Ishikawa (cell line): Measurements from ENCODE around the gene TAF3.

Experiments
- CEBPB ChIP-seq: IDR thresholded peaks from 2 replicates; pipeline ENCODE4 v1.6.1; 2012
- CREB1 ChIP-seq: IDR thresholded peaks from 2 replicates; pipeline ENCODE4 v1.6.1; 2012; ENCODE audit warnings: low read depth
- EP300 ChIP-seq: IDR thresholded peaks from 2 replicates; pipeline ENCODE4 v1.6.1; 2012; ENCODE audit warnings: borderline replicate concordance
- MAX ChIP-seq: IDR thresholded peaks from 2 replicates; pipeline ENCODE4 v1.6.1; 2012
- RAD21 ChIP-seq: IDR thresholded peaks from 2 replicates; pipeline ENCODE4 v1.6.1; 2012; ENCODE audit warnings: low read depth
- YY1 ChIP-seq: IDR thresholded peaks from 2 replicates; pipeline ENCODE4 v1.6.1; 2012; ENCODE audit warnings: low read depth

- TF ChIP-seq CREB1 (no peak), YY1 (no peak), CEBPB (no peak), RAD21 (no peak), EP300 (no peak), MAX (no peak)
These were observed 229.4 kb downstream of the TAF3 start for GRCh38 chr10:8047452-8048280.
